NCI-H2171 treated with DMSO at 0.1 percent for 48 hours (cell line): ENCODE measurements around the gene ZNF546.
A peak's percentile ranks its signal among the peaks of the same experiment; 100 is the strongest.

ENCODE experiments used
- DNase-seq: peaks from one replicate; lab custom pipeline; 2025; lab: John Stamatoyannopoulos, UW

The ZNF546 gene

GRCh38 chr19:40055832-40056504, 59.1 kb downstream of the ZNF546 start, which contains the start of gene ZNF780B:
Gene ZNF780B, minus strand, starts transcription at chr19:40056231. Its CDS starts 5,899 bp downstream, at chr19:40050332.
- DNase-seq, result peak; percentile 84

DNA sequence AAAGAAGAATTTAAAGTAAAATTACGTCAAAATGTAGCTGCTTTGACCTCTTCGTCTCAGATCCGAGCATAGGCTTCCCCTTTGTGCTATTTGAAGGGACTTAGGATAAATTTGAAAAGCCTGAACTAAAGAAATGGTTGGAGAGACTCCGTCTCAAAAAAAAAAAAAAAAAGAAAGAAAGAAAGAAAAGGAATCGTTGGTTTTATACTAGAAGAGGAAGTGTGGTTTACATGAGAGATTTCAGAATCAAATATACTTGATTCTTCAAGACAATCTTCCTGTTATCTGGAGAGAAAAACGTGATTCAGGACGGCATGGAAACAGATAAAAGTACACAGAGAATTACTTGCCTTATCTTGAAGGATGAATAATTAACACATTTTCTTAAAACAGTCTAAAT, 59.6 kb downstream of the ZNF546 start:
- DNase-seq, result no peak

DNA sequence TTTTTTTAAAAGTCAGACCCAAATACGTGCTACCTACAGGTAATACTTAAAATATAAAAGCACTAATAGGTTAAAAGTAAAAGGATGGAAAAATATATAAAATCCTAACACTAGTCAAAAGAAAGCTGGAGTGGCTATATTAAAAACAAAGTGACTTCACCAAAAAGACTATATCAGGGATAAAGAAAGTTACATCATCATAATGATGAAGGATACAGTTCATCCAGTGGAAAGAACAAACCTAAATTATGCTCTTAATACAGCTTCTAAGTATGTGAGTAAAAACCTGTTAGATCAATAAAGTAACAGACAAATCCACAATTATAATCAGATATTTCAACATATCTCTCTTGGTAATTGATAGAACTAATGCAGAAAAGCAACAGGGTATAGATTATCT, 60.3 kb downstream of the ZNF546 start:
- DNase-seq, result no peak

DNA sequence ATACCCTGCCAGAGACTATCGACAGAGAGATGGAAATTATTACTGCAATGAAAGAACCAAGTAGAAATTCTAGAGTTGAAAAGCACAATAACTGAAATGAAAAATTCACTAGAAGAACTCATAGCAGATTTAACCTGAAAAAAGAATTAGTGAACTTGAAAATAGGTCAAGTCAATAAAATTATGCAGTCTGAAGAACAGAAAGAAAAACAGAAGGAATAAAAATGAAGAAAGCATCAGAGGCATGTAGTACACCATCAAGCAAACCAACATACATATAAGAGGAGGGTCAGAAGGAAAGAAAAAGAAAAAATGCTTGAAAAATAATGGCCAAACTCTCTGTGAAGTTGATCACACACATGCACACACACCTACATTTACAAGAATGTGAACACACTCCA, 62.8 kb downstream of the ZNF546 start:
- DNase-seq, result no peak

GRCh38 chr19:40070058-40070457, 73.2 kb downstream of the ZNF546 start:
- no peak for DNase-seq
